AG09309 (cell line): ENCODE data around the gene RMP24.
A peak's percentile ranks its signal among the peaks of the same experiment; 100 is the strongest.

Experiments
- DNase-seq: peaks from one replicate; pipeline ENCODE4 v3.0.0-alpha.2; 2010; ENCODE audit warnings: low read depth
- H3K4me3 ChIP-seq: 2 replicates; pipeline ENCODE4 v1.5.1; 2011; ENCODE audit warnings: mild to moderate bottlenecking, low read depth, low read length, moderate library complexity; ENCODE audit not compliant: control insufficient read depth
- TF ChIP-seq, protein P1 (sequence below): IDR thresholded peaks from 2 replicates; pipeline ENCODE4 v1.5.1; 2011; ENCODE audit warnings: mild to moderate bottlenecking, low read depth, low read length, inconsistent platforms; ENCODE audit not compliant: insufficient read depth, control insufficient read depth; ENCODE audit errors: missing control alignments

RMP24 gene

DNA sequence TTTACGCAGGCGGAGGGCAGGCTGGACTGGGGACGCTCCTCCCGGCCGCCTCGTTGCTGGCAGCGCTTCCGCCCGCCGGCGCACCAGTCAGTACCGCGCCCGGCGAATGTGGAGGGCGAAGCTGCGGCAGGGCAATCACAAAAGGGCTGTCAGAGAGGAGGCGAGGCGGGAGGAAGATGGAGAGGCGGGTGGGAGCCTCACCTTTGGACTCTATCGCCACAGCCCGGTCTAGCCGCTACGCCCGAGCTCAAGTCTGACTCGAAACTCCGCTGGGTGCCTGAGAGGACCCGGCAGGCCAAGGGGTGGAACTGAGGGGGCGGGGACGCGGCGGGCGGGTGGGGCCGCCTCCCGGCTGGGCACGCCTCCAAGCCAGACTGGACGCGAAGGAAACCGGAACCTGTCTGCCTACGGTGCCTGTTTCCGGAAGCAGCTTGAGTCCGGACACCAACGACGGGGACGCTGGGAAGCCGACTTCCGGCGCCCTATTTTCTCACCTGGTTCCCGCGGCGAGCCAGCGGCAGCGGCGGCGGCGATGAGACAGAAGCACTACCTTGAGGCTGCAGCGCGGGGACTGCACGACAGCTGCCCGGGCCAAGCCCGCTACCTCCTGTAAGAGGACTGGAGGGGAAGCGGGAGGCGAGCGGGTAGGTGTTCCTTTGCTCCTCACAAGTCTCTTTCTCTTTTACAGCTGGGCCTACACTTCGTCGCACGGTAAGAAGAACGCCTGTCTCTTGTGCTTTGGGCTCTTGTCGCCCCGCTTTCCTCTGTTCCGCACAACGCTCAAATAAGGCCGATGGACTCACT lies at the start of gene RMP24:
Gene RMP24, plus strand, starts transcription at position 483 of the 804 bp plus-strand sequence.
- peak within 1 kb of the TSS; percentile 60 for H3K4me3 ChIP-seq
- DNase-seq, result peak; percentile 82
- TF ChIP-seq, protein P1, sequence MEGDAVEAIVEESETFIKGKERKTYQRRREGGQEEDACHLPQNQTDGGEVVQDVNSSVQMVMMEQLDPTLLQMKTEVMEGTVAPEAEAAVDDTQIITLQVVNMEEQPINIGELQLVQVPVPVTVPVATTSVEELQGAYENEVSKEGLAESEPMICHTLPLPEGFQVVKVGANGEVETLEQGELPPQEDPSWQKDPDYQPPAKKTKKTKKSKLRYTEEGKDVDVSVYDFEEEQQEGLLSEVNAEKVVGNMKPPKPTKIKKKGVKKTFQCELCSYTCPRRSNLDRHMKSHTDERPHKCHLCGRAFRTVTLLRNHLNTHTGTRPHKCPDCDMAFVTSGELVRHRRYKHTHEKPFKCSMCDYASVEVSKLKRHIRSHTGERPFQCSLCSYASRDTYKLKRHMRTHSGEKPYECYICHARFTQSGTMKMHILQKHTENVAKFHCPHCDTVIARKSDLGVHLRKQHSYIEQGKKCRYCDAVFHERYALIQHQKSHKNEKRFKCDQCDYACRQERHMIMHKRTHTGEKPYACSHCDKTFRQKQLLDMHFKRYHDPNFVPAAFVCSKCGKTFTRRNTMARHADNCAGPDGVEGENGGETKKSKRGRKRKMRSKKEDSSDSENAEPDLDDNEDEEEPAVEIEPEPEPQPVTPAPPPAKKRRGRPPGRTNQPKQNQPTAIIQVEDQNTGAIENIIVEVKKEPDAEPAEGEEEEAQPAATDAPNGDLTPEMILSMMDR, result no peak

DNA sequence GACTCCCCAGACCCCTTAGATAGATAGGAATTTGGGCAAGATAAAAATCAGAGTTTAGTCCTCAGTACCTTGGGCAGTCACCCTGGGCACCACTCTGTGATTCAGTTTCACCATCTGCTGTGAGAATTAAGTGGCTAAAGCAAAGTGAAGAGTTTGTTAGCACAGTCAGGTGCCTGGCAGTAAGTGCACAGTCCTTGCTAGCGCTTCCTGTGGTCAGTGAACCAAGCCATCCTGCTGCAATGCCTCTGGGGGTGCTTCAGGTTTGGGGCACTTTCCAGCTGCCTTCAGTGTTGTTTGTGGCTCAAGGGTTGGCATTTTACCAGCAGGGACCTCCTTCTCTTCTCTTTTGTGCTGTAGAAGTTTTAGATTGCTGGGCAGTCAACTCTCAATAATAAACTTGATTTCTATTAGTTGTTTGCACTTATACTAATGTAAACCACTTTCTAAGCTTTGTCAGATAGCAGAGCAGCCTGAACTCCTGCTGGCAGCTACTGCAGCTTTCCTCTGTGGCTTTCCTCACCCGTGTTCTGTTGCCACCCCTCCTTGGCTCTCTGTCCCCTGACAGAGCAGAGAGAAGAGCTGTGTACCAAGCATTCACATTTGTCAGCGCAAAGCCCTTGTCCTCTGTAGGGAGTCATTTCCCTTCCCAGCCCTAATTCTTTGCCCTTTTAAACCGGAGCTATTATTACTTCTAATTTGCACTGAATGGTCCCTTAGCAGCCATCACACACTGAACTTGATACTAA lies 48.4 kb upstream of the RMP24 start:
- no peak for DNase-seq
- H3K4me3 ChIP-seq, result no peak overlapping the region
- TF ChIP-seq, protein P1, result no peak

DNA sequence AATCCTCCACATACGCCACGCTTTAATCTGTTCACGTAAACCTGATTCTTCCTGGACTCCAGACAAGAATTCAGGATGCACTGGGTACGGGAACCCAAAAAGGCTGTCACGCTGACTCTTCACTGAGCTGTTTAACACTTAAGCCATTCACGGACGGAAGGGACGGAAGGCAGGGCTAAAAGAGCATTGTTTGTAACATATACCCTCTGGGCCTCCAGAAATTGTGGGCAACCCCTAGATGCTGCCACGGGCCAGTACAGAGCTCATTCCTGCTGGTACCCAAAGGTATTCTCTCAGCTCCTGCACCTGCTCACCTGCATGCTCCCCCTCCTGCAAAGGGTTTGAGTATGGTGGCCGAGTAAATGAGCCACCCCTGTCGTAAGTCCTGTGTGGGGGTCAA lies 45.6 kb upstream of the RMP24 start:
- no peak for DNase-seq
- TF ChIP-seq, protein P1, result no peak
- no peak overlapping the region for H3K4me3 ChIP-seq

DNA sequence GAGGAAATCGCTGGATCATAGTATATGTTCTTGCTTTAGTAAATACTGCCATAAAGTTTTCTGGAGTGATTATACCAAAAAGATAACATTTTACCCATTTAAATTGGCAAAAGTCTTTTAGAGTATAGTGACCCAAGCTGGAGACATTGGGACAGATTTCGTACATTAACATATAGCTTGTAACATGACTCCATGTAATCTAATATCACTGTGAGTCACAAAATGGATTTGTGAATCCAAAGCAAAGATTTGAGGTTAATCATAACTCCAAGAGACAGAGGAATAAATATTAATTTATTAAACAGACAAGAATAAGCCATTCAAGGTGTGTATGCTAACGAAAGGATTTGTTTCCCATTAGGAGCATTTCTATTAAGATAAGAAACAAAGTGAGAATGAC lies 45.0 kb upstream of the RMP24 start:
- no peak for DNase-seq

DNA sequence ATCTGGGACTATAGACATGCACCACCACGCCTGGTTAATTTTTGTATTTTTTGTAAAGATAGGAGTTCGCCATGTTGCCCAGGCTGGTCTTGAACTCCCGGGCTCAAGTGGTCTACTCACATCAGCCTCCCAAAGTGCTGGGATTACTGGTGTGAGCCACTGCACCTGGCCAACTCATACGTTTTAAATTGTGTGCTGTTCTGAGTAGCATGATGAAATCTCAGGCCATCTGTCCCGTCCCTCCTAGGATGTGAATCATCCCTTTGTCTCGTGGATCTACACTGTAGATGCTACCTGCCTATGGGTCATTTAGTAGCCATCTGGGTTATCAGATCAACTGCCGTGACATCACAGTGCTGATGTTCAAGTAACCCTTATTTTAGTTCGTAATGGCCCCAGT lies 38.5 kb upstream of the RMP24 start:
- DNase-seq, result no peak
- no peak overlapping the region for H3K4me3 ChIP-seq
- TF ChIP-seq, protein P1, result no peak

More for the DNA sequence above, 45.0 kb upstream of the RMP24 start:
- TF ChIP-seq, protein P1, result no peak
- no peak overlapping the region for H3K4me3 ChIP-seq

DNA sequence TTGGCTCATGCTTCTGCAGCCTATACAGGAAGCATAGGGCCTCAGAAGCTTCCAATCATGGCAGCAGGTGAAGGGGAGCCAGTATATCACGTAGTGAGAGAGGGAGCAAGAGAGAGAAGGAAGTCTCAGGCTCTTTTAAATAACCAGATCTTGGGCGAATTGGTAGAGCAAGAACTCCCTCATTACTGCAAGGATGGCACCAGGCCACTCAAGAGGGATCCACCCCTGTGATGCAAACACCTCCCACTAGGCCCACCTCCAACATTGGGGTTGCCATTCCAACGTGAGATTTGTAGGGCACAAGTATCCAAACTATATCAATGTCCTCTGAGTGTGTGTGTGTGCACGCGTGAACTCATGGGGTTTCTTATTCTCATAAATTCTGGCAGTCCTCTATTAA lies 37.6 kb upstream of the RMP24 start:
- no peak overlapping the region for H3K4me3 ChIP-seq
- TF ChIP-seq, protein P1, result no peak
- no peak for DNase-seq
